Lower lobe of right lung (tissue), 2 donors: Measurements from ENCODE around the gene PET100. TPM values are rescaled to one million over a fixed set of nuclear protein-coding genes. Genes with fewer than 3 reads are reported as not detected.

Experiments
- ATAC-seq, 2 donors: fragments of 200-7000 bp; cut with Tn5 transposase; one replicate each; pipeline ENCODE4 v1.9.1; 2020 to 2022; ENCODE audit warnings: mild to moderate bottlenecking in 2 of 2, moderate library complexity in 2 of 2
- DNase-seq: peaks from one replicate; pipeline ENCODE4 v3.0.0-alpha.2; 2020
- H3K27ac ChIP-seq: fragments of 200-600 bp; one replicate; pipeline ENCODE4 v1.8.0; 2022
- H3K27me3 ChIP-seq: fragments of 200-600 bp; one replicate; pipeline ENCODE4 v1.8.0; 2022; ENCODE audit warnings: low read depth
- H3K36me3 ChIP-seq: fragments of 200-600 bp; one replicate; pipeline ENCODE4 v1.8.0; 2022; ENCODE audit warnings: mild to moderate bottlenecking
- H3K4me1 ChIP-seq: fragments of 200-600 bp; one replicate; pipeline ENCODE4 v1.8.0; 2022
- H3K4me3 ChIP-seq: fragments of 200-600 bp; one replicate; pipeline ENCODE4 v1.8.0; 2022; ENCODE audit warnings: mild to moderate bottlenecking
- H3K9me3 ChIP-seq: fragments of 200-600 bp; one replicate; pipeline ENCODE4 v1.8.0; 2022
- intact Hi-C: fragments of 100-400 bp; cut with DNase I; formaldehyde crosslinking; loops from one replicate; pipeline ENCODE4 v1.11.0; 2022
- total RNA-seq: library from RNA; stranded (reverse); fragmentation: NEBNext Ultra II Directional; extraction: Animal tissue kit (Norgen Biotek cat#: 25700); gene quantifications from one replicate; pipeline ENCODE4 v1.2.1, GENCODE V29; 2021
- TF ChIP-seq, protein P1 (sequence below): fragments of 200-600 bp; IDR thresholded peaks from one replicate; pipeline ENCODE4 v1.8.0; 2022; ENCODE audit warnings: antibody characterized with exemption, mild to moderate bottlenecking
- donor health status: DM: no; HTN: yes; CAD: no; lungs with severe emphysema.

The PET100 gene
- total RNA-seq, 1 donor from 2014 or later: 82.6 TPM

DNA sequence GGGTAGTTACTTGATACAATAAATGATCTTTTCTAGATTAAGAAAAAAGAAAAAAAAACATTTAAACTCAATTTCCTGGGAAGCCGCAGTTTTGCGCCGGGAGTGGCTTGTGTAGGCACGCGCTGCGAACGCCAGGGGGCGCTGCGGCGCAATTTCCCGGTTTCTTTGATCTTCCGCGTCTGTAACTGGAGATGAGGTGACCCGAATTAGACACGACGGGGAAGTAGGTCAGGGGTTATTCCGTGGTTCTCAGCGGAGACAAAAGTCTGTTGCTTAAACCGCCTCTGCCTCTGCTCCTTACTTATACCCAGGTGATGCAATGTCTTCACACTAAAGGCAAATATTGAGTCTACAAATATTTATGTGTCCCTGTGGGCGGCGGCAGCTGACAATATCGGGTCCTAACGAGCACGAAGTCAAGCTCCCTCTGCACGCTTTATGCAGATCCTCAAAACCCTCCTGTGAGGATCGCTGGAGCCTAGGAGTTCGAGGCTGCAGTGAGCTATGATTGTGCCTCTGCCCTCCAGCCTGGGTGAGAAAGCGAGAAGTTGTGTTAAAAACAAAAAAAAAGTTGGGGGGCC lies 22.6 kb downstream of the PET100 start:
- DNase-seq (peak; percentile 91), ATAC-seq (peak; percentile 88 to 89)
- intact Hi-C loops: no loop called here
- Histone ChIP-seq H3K4me1 (peaks cover 21% of the 10 kb centered on the region), H3K9me3 (no peaks in the 10 kb centered on the region), H3K36me3 (peaks cover 5% of the 10 kb centered on the region), H3K4me3 (peak overlapping the region; percentile 31), H3K27ac (peak overlapping the region; percentile 60), H3K27me3 (no peaks in the 10 kb centered on the region)
- TF ChIP-seq, protein P1, sequence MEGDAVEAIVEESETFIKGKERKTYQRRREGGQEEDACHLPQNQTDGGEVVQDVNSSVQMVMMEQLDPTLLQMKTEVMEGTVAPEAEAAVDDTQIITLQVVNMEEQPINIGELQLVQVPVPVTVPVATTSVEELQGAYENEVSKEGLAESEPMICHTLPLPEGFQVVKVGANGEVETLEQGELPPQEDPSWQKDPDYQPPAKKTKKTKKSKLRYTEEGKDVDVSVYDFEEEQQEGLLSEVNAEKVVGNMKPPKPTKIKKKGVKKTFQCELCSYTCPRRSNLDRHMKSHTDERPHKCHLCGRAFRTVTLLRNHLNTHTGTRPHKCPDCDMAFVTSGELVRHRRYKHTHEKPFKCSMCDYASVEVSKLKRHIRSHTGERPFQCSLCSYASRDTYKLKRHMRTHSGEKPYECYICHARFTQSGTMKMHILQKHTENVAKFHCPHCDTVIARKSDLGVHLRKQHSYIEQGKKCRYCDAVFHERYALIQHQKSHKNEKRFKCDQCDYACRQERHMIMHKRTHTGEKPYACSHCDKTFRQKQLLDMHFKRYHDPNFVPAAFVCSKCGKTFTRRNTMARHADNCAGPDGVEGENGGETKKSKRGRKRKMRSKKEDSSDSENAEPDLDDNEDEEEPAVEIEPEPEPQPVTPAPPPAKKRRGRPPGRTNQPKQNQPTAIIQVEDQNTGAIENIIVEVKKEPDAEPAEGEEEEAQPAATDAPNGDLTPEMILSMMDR: peak; percentile 98

DNA sequence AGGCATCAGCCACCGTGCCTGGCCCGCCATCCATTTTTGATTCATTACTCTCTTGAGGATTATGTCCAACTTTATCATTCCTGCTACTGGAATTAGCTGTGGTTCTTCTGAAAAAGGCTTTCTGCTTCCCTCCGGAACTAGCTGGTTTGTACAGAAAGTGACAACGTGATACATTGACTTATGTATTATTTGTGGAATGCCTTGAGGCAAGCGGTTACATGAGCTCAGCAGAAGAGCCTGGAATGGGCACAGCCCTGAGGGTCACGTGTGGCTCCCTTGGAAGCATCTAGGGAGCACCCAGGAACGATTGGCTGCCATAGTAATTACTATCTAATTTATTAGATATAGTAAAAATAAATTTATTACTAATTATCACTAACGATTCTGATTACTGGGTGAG lies 24.8 kb downstream of the PET100 start:
- Histone ChIP-seq H3K9me3 (no peaks in the 10 kb centered on the region), H3K27me3 (no peaks in the 10 kb centered on the region), H3K4me1 (peaks cover 28% of the 10 kb centered on the region), H3K36me3 (no peaks in the 10 kb centered on the region), H3K4me3 (no peak overlapping the region), H3K27ac (peak overlapping the region; percentile 74)
- ATAC-seq (no peak), DNase-seq (no peak)
- TF ChIP-seq, protein P1: no peak
- intact Hi-C loops: no loop called here

DNA sequence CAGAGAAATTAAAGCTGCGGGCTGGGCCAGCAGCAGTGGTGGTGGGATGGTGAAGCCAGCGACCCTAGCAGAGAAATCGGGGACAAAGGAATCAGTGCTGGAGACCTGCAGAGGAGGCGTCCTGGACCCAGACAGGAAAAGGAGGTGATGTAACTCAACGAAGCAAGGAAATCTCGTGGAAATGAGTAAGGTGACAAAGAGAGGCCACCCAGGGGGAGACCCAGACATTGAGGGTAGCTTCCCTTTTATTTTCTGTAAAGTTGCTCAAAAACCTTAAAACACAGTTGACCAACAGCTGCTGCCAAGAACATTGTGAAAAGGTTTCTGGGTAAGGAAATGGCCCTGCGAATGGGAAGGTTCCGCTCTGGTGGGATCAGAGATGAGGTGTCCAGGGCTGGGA lies 26.0 kb downstream of the PET100 start:
- TF ChIP-seq, protein P1: no peak
- intact Hi-C loops: no loop called here
- Histone ChIP-seq H3K4me3 (no peak overlapping the region), H3K27me3 (no peaks in the 10 kb centered on the region), H3K36me3 (no peaks in the 10 kb centered on the region), H3K27ac (peak overlapping the region; percentile 74), H3K9me3 (no peaks in the 10 kb centered on the region), H3K4me1 (peaks cover 28% of the 10 kb centered on the region)
- ATAC-seq (peak; percentile 12 to 43), DNase-seq (no peak)

DNA sequence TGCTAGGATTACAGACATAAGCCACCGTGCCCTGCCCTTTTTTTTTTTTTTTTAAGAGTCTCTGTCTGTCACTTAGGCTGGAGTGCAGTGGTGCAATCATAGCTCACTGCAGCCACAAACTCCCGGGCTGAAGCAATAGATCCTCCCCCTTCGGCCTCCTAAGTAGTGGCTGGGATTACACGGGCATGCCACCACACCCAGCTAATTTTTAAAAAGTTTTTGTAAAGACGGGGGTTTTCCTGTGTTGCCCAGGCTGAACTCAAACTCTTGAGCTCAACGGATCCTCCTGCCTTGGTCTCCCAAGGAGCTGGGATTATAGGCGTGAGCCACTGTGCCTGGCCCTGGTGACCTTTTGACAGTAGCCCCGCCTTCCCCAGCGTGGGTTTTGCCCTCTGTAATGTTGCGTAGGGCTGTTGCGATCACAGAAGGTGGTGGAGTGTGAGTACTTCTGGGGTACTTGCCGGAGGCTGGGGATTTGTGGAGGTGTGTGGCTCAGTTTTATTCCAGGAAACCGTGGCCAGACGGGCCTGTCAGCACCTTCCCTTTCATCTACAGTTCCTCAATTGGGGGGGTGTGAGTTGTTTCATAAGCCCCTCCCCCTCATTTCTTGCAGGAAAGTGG lies 27.6 kb downstream of the PET100 start:
- Histone ChIP-seq H3K27me3 (no peaks in the 10 kb centered on the region), H3K4me1 (peaks cover 26% of the 10 kb centered on the region), H3K36me3 (no peaks in the 10 kb centered on the region), H3K27ac (peak overlapping the region; percentile 74), H3K4me3 (no peak overlapping the region), H3K9me3 (no peaks in the 10 kb centered on the region)
- DNase-seq: peak; percentile 83
- peak; percentile 85 to 88 for ATAC-seq
- intact Hi-C loops: no loop called here
- TF ChIP-seq, protein P1: no peak

DNA sequence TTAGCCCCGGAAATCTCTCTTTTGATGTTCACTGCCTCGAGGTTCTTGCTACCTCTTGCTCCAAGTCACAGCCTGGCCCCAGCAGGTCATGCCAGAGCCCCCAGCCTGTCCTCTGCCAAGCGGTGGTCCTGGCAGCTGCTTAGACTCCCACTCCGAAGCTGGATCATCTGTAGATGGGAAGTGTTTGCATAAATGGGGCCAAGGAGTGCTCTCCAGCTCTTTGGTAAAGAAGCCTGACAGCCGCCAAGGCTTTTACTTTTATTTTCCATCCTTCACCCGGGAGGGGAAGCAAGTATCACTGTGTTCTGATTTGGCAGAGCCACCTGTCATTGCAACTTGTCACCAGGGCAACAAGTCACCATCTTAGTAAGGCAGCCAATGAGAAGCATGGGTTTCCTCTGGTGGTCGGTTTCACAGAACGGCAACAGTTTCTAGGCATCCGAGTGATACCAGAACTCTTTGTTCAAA lies 28.7 kb downstream of the PET100 start:
- TF ChIP-seq, protein P1: no peak
- H3K4me1 ChIP-seq: peaks cover 18% of the 10 kb centered on the region
- no peaks in the 10 kb centered on the region for H3K27me3 ChIP-seq
- ATAC-seq (peak; percentile 57 to 62), DNase-seq (no peak)
- intact Hi-C loops: no loop called here
- no peaks in the 10 kb centered on the region for H3K36me3 ChIP-seq
- no peak overlapping the region for H3K4me3 ChIP-seq
- peak overlapping the region; percentile 74 for H3K27ac ChIP-seq
- no peaks in the 10 kb centered on the region for H3K9me3 ChIP-seq
